IMR-90 (cell line): ENCODE results near the gene HEATR1. TPM values are rescaled to one million over a fixed set of nuclear protein-coding genes. Genes with fewer than 3 reads are reported as not detected.

ENCODE experiments used
- ATAC-seq: fragments of 200-7000 bp; cut with Tn5 transposase; 2 replicates; pipeline ENCODE4 v1.9.1; 2020; ENCODE audit warnings: low read depth, mild to moderate bottlenecking, moderate library complexity
- BruUV-seq: library from RNA; stranded (reverse); fragments of 400-500 nt; replicated peaks from 2 replicates; lab custom pipeline; 2021; lab: Mats Ljungman, UMichigan
- CTCF ChIA-PET: fragments of 300-600 bp; formaldehyde crosslinking; extraction: SDS; loops from one replicate; lab custom pipeline; 2021; ENCODE audit warnings: antibody characterized with exemption; lab: Yijun Ruan, JAX
- POLR2A ChIA-PET: fragments of 300-600 bp; sonication (Branson Sonifier 250); formaldehyde crosslinking; loops from one replicate; lab custom pipeline; 2022; ENCODE audit warnings: antibody characterized with exemption; ENCODE audit not compliant: unreplicated experiment; lab: Charles Lee
- DNase-seq: peaks from one replicate; pipeline ENCODE4 v3.0.0; 2013
- H2AFZ ChIP-seq: replicated peaks from 2 replicates; pipeline ENCODE3; 2013; ENCODE audit warnings: low read length, mild to moderate bottlenecking; ENCODE audit not compliant: poor library complexity
- H2AK5ac ChIP-seq: 2 replicates; pipeline ENCODE4 v1.6.1; 2013; ENCODE audit warnings: low read depth, low read length, inconsistent platforms
- H2AK9ac ChIP-seq: replicated peaks from 2 replicates; pipeline ENCODE3; 2013; ENCODE audit warnings: mild to moderate bottlenecking, low read depth, low read length, moderate library complexity; ENCODE audit not compliant: poor library complexity
- H2BK120ac ChIP-seq: 2 replicates; pipeline ENCODE4 v1.6.1; 2013; ENCODE audit warnings: low read depth, low read length, inconsistent platforms
- H2BK15ac ChIP-seq: 3 replicates; pipeline ENCODE4 v1.6.1; 2013; ENCODE audit warnings: low read depth, low read length, inconsistent platforms
- H2BK20ac ChIP-seq: 2 replicates; pipeline ENCODE4 v1.6.1; 2013; ENCODE audit warnings: low read depth, mild to moderate bottlenecking, inconsistent platforms, low read length, moderate library complexity
- H2BK5ac ChIP-seq: 2 replicates; pipeline ENCODE4 v1.6.1; 2013; ENCODE audit warnings: mild to moderate bottlenecking, low read depth, low read length, inconsistent platforms; ENCODE audit not compliant: poor library complexity, severe bottlenecking
- H3K14ac ChIP-seq: replicated peaks from 2 replicates; pipeline ENCODE4 v1.6.1; 2013; ENCODE audit warnings: low read depth, low read length, inconsistent platforms
- H3K18ac ChIP-seq: 2 replicates; pipeline ENCODE4 v1.6.1; 2013; ENCODE audit warnings: low read depth, low read length, control low read depth
- H3K23ac ChIP-seq: 2 replicates; pipeline ENCODE4 v1.6.1; 2013; ENCODE audit warnings: low read depth, low read length, inconsistent platforms
- H3K27ac ChIP-seq: 2 replicates; pipeline ENCODE4 v1.5.1; 2013; ENCODE audit warnings: mild to moderate bottlenecking, control low read depth, low read length; ENCODE audit not compliant: insufficient read depth
- H3K27me3 ChIP-seq: 2 replicates; pipeline ENCODE4 v1.6.1; 2013; ENCODE audit warnings: low read length; ENCODE audit not compliant: control insufficient read depth, insufficient read depth
- H3K36me3 ChIP-seq: 2 replicates; pipeline ENCODE4 v1.6.1; 2013; ENCODE audit warnings: low read length, mixed read lengths; ENCODE audit not compliant: control insufficient read depth, insufficient read depth
- H3K4ac ChIP-seq: 2 replicates; pipeline ENCODE4 v1.6.1; 2013; ENCODE audit warnings: low read depth, low read length, inconsistent platforms
- H3K4me1 ChIP-seq: 2 replicates; pipeline ENCODE4 v1.6.1; 2013; ENCODE audit warnings: low read length, mixed read lengths; ENCODE audit not compliant: control insufficient read depth, insufficient read depth
- H3K4me2 ChIP-seq: 2 replicates; pipeline ENCODE4 v1.6.1; 2013; ENCODE audit warnings: low read depth, mild to moderate bottlenecking, control low read depth, low read length, moderate library complexity
- H3K4me3 ChIP-seq: 2 replicates; pipeline ENCODE4 v1.5.1; 2013; ENCODE audit warnings: low read depth, mild to moderate bottlenecking, control low read depth, low read length, moderate library complexity; ENCODE audit not compliant: insufficient read depth
- H3K56ac ChIP-seq: 2 replicates; pipeline ENCODE4 v1.6.1; 2013; ENCODE audit warnings: low read length, inconsistent platforms; ENCODE audit not compliant: insufficient read depth; ENCODE audit errors: extremely low read depth
- H3K79me1 ChIP-seq, 2 experiments: 2 replicates each; pipeline ENCODE4 v1.6.1; 2013; ENCODE audit warnings: low read length in 2 of 2, inconsistent platforms in 1 of 2, low read depth in 1 of 2
- H3K9ac ChIP-seq: 2 replicates; pipeline ENCODE4 v1.6.1; 2013; ENCODE audit warnings: low read depth, low read length, control low read depth
- H3K9me1 ChIP-seq: 2 replicates; pipeline ENCODE4 v1.6.1; 2013; ENCODE audit warnings: low read length, inconsistent platforms; ENCODE audit not compliant: insufficient read depth
- H3K9me3 ChIP-seq: 2 replicates; pipeline ENCODE4 v1.6.1; 2013; ENCODE audit warnings: low read length; ENCODE audit not compliant: control insufficient read depth, insufficient read depth
- H4K20me1 ChIP-seq: 2 replicates; pipeline ENCODE4 v1.6.1; 2013; ENCODE audit warnings: low read length, inconsistent platforms; ENCODE audit not compliant: insufficient read depth
- H4K5ac ChIP-seq: 2 replicates; pipeline ENCODE4 v1.6.1; 2013; ENCODE audit warnings: mild to moderate bottlenecking, low read depth, low read length, control low read depth
- H4K8ac ChIP-seq, 2 experiments: 2 replicates each; pipeline ENCODE4 v1.6.1; 2013; ENCODE audit warnings: low read depth in 2 of 2, low read length in 2 of 2, control low read depth in 1 of 2, inconsistent platforms in 1 of 2
- H4K91ac ChIP-seq: 2 replicates; pipeline ENCODE4 v1.6.1; 2013; ENCODE audit warnings: low read depth, low read length, inconsistent platforms; ENCODE audit not compliant: insufficient read depth
- BHLHE40 ChIP-seq: fragments of 150-350 bp; IDR thresholded peaks from 2 replicates; pipeline ENCODE4 v1.6.1; 2016; ENCODE audit warnings: mild to moderate bottlenecking, low read depth, low read length
- CEBPB ChIP-seq: IDR thresholded peaks from 2 replicates; pipeline ENCODE4 v1.6.1; 2012; ENCODE audit warnings: low read depth, low read length, improper control_type of control experiment
- CHD1 ChIP-seq: IDR thresholded peaks from 2 replicates; pipeline ENCODE4 v1.6.1; 2012; ENCODE audit warnings: low read depth, low read length, improper control_type of control experiment
- ELK1 ChIP-seq: fragments of 150-350 bp; IDR thresholded peaks from 2 replicates; pipeline ENCODE4 v1.6.1; 2016; ENCODE audit warnings: low read depth, mild to moderate bottlenecking, low read length, moderate library complexity, borderline replicate concordance
- FOS ChIP-seq: fragments of 150-350 bp; IDR thresholded peaks from 2 replicates; pipeline ENCODE4 v1.6.1; 2016; ENCODE audit warnings: low read depth, low read length
- MAFK ChIP-seq: IDR thresholded peaks from 2 replicates; pipeline ENCODE4 v1.6.1; 2012; ENCODE audit warnings: low read depth, low read length, improper control_type of control experiment
- MAZ ChIP-seq: IDR thresholded peaks from 2 replicates; pipeline ENCODE4 v1.6.1; 2012; ENCODE audit warnings: low read depth, mild to moderate bottlenecking, low read length, improper control_type of control experiment, moderate library complexity, borderline replicate concordance
- MXI1 ChIP-seq: IDR thresholded peaks from 2 replicates; pipeline ENCODE4 v1.6.1; 2012; ENCODE audit warnings: low read depth, mild to moderate bottlenecking, low read length, moderate library complexity, borderline replicate concordance
- NFE2L2 ChIP-seq: fragments of 150-350 bp; IDR thresholded peaks from 2 replicates; pipeline ENCODE4 v1.6.1; 2016; ENCODE audit warnings: low read depth, mild to moderate bottlenecking, low read length
- POLR2A ChIP-seq: IDR thresholded peaks from 2 replicates; pipeline ENCODE4 v1.6.1; 2012; ENCODE audit warnings: mild to moderate bottlenecking, low read depth, low read length
- RAD21 ChIP-seq: IDR thresholded peaks from 2 replicates; pipeline ENCODE4 v1.6.1; 2012; ENCODE audit warnings: low read length, improper control_type of control experiment
- RCOR1 ChIP-seq: IDR thresholded peaks from 2 replicates; pipeline ENCODE4 v1.6.1; 2012; ENCODE audit warnings: mild to moderate bottlenecking, low read length, improper control_type of control experiment; ENCODE audit not compliant: insufficient replicate concordance
- RFX5 ChIP-seq: IDR thresholded peaks from 2 replicates; pipeline ENCODE4 v1.8.0; 2012; ENCODE audit warnings: low read depth, mild to moderate bottlenecking, low read length, moderate library complexity
- SMC3 ChIP-seq: fragments of 150-350 bp; IDR thresholded peaks from 2 replicates; pipeline ENCODE4 v1.6.1; 2016; ENCODE audit warnings: low read depth, mild to moderate bottlenecking, antibody characterized with exemption, low read length, moderate library complexity
- WGBS, 2 experiments: methylation state at CpG; one replicate each; pipeline versions ENCODE4 v1.1.5 to v1.1.7; 2013; ENCODE audit warnings: missing lambda C conversion rate in 2 of 2; ENCODE audit not compliant: insufficient read length in 1 of 2; ENCODE audit errors: extremely low coverage in 2 of 2; 5-methylcytosine and 5-hydroxymethylcytosine counted together
- dilution Hi-C: fragments of 300-500 bp; cut with HindIII; formaldehyde crosslinking; loops from one replicate; pipeline ENCODE4 v1.14.3; 2018; ENCODE audit warnings: low sequenced_read_pairs; ENCODE audit not compliant: unreplicated experiment
- in situ Hi-C: fragments of 300-500 bp; cut with MboI; formaldehyde crosslinking; loops from 3 replicates; pipeline ENCODE4 v1.14.3; 2019; ENCODE audit warnings: low sequenced_read_pairs, inconsistent platforms, mixed read lengths
- intact Hi-C: fragments of 100-400 bp; cut with micrococcal nuclease; formaldehyde crosslinking; loops from 2 replicates; pipeline ENCODE4 v1.10.0; 2022
- polyA plus RNA-seq, 3 experiments: library from polyadenylated mRNA; depleted of rRNA; stranded (reverse); fragments of >200 nt; gene quantifications; 2 replicates each; pipeline ENCODE4 v1.2.3, GENCODE V29; 2012; ENCODE audit warnings: low replicate concordance in 1 of 3
- total RNA-seq: library from RNA; depleted of rRNA; stranded (reverse); fragments of >200 nt; gene quantifications from 2 replicates; pipeline ENCODE4 v1.2.3, GENCODE V29; 2012
- TF ChIP-seq, protein P1 (sequence below): conservative IDR thresholded peaks from 2 replicates; pipeline ENCODE4 v1.5.1; 2012; ENCODE audit warnings: mild to moderate bottlenecking, low read depth, low read length, improper control_type of control experiment
- TF ChIP-seq, protein P2 (sequence below): fragments of 150-350 bp; IDR thresholded peaks from 2 replicates; pipeline ENCODE4 v1.6.1; 2017; ENCODE audit warnings: mild to moderate bottlenecking, antibody characterized with exemption, low read length, low read depth

Gene HEATR1
- total and polyA plus RNA-seq, 2 of the 4 experiments (the other 2 are of a cell fraction), result 8.5 to 53.8 TPM

- Histone ChIP-seq H3K56ac (no peak overlapping the region), H3K9me1 (no peaks in the 10 kb centered on the region), H4K8ac (no peak overlapping the region), H4K91ac (no peak overlapping the region), H3K23ac (no peak overlapping the region), H2BK20ac (no peak overlapping the region), H3K4me1 (no peaks in the 10 kb centered on the region), H3K14ac (no peak overlapping the region), H3K27me3 (no peaks in the 10 kb centered on the region), H2AFZ (no peak overlapping the region), H3K36me3 (no peaks in the 10 kb centered on the region), H3K4me3 (no peak overlapping the region), H4K5ac (no peak overlapping the region), H3K79me1 (no peaks in the 10 kb centered on the region), H3K18ac (no peak overlapping the region), H3K4ac (no peak overlapping the region), H3K4me2 (no peak overlapping the region), H2BK15ac (no peak overlapping the region), H2AK5ac (no peak overlapping the region), H3K9me3 (no peaks in the 10 kb centered on the region), H4K20me1 (no peaks in the 10 kb centered on the region), H3K9ac (no peak overlapping the region), H2AK9ac (no peak overlapping the region), H2BK5ac (no peak overlapping the region), H3K27ac (no peak overlapping the region), H2BK120ac (no peak overlapping the region)
- POLR2A ChIA-PET, result no interaction called here
- in situ Hi-C loops, result no loop called here
- TF ChIP-seq RFX5 (no peak), MXI1 (no peak), MAFK (no peak), CHD1 (no peak), NFE2L2 (no peak), CEBPB (no peak), RCOR1 (no peak), SMC3 (no peak), RAD21 (no peak), BHLHE40 (no peak), MAZ (no peak), ELK1 (no peak), POLR2A (no peak), FOS (no peak)
- TF ChIP-seq, protein P1, sequence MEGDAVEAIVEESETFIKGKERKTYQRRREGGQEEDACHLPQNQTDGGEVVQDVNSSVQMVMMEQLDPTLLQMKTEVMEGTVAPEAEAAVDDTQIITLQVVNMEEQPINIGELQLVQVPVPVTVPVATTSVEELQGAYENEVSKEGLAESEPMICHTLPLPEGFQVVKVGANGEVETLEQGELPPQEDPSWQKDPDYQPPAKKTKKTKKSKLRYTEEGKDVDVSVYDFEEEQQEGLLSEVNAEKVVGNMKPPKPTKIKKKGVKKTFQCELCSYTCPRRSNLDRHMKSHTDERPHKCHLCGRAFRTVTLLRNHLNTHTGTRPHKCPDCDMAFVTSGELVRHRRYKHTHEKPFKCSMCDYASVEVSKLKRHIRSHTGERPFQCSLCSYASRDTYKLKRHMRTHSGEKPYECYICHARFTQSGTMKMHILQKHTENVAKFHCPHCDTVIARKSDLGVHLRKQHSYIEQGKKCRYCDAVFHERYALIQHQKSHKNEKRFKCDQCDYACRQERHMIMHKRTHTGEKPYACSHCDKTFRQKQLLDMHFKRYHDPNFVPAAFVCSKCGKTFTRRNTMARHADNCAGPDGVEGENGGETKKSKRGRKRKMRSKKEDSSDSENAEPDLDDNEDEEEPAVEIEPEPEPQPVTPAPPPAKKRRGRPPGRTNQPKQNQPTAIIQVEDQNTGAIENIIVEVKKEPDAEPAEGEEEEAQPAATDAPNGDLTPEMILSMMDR, result no peak
- TF ChIP-seq, protein P2, sequence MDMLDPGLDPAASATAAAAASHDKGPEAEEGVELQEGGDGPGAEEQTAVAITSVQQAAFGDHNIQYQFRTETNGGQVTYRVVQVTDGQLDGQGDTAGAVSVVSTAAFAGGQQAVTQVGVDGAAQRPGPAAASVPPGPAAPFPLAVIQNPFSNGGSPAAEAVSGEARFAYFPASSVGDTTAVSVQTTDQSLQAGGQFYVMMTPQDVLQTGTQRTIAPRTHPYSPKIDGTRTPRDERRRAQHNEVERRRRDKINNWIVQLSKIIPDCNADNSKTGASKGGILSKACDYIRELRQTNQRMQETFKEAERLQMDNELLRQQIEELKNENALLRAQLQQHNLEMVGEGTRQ, result no peak
- WGBS, 2 experiments, result no CpG with 5 or more reads among the region's 2 CpGs
- CTCF ChIA-PET, result no interaction called here
- no TSS peak for BruUV-seq
- no peak for ATAC-seq
- dilution Hi-C loops, result no loop called here
- DNase-seq, result no peak
- intact Hi-C loops, result no loop called here
These were observed 23.6 kb upstream of the HEATR1 start for GRCh38 chr1:236627727-236628408.
